HuH-7.5 (cell line): ENCODE data around the gene MAPK6.
"Not testable (repeated sequence)": the region's sequence is repeated elsewhere in the genome, so short reads cannot be mapped to it uniquely, and the experiment has no call there.

Experiments
- DNase-seq: peaks from one replicate; pipeline ENCODE4 v3.0.0; 2011; ENCODE audit warnings: low spot score

MAPK6 gene

DNA sequence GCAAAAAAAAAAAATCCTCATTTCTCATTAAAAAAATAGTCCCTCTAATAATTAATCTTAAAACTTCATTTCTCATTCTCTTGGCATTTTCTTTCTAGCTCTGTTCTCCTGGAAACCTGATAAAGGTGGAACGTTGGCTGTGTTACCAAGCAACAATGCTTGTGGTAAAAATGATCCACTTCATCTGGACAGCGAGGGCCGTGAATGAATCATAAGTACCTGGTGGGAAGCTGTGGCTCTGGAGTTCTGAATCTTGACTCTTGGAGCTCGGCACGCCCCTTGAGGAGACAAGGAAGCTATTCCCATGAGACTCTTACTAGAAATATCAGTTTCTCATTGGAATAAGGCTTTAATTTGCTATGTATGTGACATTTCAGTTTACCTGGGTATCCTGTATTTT lies 61.0 kb downstream of the MAPK6 start:
- no peak for DNase-seq

DNA sequence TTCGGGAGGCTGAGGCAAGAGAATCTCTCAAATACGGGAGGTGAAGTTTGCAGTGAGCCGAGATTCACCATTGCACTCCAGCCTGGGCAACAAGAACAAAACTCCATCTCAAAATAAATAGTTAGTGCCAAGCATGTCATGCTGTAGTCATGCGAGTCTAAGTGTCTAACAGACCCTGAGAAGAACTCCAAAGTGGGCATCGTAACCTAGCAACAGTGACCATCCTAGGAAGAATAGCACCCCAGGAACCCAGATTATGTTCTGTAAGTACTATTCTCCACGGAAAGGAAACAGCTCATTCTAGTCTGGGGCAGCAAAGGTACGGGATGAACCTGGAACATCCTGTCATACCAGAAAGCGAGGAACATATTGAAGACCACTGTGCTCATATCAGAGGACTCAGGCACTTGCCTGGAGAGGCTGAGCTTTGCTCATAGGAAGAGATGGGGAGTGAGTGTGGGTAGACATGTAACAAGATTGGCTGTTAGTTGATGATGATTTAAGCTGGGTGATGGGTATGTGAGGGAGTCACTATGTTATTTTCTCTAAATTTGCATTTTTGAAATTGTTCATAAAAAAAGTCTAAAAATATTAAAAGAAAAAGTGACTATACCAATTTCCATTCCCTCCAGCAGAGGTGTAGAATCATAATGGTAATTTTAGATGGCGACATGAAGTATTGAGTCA lies 61.8 kb downstream of the MAPK6 start:
- DNase-seq: no peak

DNA sequence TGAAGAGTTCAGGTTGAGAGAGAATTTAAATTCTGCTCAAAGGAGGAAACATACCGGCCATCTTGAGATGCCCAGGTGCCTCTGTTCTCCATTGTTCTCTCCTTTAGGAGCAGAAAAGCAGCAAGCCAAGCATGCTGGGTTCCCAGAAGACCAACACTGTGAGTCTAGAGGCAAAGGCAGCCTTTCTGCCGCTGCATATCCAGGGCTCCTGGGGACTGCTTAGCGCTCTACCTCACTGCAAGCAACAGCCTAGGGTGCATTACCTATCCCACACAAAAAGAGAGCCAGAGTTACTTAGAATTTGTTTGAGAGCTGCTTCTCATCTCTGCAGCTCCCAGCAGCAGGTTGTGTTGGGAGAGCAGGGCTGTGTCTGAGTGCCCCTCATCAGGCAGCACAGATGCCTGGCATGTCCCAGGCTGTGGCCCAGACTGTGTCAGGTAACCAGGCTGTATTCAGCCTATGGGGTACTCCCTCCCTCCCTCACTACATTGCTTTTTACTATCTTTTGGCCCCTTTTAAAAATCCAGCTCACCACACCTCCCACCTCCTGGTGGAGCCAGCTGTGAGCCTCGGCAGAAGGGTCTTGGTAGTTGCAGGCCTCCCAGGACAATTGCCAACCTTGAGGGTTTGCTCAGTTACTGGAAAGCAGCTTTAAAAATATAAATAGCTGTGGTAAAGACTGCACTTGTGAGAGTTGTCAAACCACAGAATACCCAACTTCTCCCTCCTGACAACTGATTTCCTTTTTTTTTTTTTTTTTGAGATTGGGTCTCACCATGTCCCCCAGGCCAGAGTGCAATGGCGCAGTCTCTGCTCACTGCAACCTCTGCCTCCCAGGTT lies 63.4 kb downstream of the MAPK6 start:
- DNase-seq: no peak

DNA sequence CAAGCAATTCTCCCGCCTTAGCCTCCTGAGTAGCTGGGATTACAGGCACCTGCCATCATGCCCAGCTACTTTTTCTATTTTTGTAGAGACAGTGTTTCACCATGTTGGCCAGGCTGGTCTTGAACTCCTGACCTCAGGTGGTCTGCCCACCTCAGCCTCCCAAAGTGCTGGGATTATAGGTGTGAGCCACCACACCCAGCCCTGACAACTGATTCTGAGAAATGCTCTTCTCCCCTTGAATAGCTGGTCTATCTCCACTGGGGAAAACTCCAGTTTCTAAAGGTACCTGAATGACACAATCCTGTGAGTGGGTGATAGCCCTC lies 64.0 kb downstream of the MAPK6 start:
- DNase-seq: not testable (repeated sequence)

DNA sequence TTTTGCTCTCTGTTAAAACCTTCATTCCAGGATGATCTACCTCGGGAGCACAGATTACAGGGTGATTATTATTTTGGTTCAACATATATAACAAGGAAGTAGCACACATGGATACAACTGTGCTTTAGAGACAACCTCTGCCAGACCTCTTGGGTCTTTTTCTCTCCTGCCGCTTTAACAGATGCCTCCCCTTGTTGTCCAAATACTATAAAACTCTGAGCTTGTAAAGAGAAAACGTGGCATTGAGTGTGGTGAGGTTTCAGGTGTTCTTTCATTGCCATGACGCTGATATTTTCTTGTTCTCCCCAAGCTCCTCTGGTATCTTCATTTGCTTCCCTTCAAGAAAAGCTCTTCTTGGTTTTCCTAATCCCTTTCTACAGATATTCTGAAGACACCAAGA lies 64.6 kb downstream of the MAPK6 start:
- no peak for DNase-seq

DNA sequence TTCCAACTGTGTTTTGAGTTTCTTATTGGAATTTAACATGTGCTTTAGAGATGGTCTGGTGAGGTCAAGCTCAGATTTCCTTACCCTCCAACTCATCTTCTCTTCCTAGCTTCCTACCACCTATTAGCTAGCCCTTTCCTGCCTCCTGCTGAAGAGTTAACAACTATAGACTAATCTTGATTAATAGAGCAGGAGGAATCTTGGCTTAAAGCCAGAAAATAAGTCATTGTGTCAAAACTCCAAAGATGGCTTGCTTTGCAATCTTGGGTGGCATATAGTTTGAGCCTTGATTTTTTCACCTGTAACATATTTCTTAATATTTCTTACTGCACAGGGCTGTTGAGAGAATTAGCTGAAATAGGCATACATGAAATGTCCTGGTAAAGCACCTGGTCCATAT lies 66.3 kb downstream of the MAPK6 start:
- no peak for DNase-seq

DNA sequence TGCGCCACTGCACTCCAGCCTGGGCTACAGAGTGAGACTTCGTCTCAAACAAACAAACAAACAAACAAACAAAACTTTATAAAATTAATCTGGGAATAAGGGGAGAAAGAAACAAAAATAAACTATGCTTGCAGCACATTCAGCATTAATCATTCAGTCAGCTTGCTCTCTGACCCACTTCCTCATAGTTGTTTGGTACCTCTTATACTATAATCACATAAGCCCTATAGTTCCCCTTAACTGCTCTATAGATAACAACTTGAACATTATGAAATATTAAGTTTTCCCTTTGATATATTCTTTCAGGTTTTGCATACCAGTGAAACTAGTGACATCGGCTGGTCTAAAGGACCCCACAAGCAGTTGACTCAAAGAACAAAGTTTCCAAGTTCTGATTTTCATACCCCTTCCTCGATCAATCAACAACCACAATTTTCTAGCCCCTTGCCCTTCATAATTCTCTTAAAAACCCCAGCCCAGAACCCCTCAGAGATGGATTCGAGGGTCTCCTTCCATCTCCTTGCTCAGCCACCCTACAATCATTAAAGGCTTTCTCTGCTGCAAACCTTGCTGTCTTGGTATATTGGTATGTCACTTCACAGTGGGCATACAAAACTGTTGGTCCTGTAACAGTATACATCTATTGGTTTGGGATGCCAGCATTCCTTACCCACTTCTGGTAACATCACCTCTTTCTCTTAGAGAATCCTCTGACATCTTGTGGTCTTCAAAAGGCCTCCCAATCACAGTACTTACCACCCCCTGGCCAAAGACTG lies 67.2 kb downstream of the MAPK6 start:
- DNase-seq: no peak

DNA sequence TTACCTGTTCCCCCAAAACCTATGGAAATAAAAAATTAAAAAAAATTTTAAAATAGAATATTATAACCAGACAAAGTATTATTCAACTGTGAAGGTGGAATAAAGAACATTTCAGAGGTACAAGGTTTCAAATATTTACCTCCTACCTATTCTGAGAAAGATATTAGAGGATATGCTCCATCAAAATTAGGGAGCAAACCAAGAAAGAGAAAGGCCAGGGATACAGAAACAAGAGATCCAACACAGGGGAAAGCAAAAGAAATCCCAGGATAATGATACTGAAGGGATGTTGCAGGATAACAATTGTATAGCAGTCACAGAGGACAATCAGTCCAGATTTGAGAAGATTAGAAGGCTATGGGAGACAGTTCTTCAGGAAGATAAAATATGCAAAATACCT lies 71.2 kb downstream of the MAPK6 start:
- no peak for DNase-seq

DNA sequence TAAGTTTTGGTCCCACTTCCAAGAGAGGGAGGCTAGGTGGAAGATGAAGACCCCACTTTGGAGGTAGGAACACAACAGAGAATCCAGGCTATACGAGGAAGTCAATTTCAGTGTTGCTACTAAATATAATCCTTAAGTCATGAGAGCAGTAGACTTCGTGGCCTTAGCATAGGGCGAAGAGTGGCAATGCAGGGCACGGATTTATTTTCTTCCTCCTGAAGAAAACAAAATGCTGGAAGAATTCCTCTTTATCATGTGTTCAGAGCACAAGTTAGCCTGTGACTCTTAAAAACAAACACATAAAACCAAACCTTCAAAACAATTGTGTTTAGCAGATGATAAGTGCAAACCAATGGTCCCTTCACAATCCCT lies 74.1 kb downstream of the MAPK6 start:
- DNase-seq: no peak

DNA sequence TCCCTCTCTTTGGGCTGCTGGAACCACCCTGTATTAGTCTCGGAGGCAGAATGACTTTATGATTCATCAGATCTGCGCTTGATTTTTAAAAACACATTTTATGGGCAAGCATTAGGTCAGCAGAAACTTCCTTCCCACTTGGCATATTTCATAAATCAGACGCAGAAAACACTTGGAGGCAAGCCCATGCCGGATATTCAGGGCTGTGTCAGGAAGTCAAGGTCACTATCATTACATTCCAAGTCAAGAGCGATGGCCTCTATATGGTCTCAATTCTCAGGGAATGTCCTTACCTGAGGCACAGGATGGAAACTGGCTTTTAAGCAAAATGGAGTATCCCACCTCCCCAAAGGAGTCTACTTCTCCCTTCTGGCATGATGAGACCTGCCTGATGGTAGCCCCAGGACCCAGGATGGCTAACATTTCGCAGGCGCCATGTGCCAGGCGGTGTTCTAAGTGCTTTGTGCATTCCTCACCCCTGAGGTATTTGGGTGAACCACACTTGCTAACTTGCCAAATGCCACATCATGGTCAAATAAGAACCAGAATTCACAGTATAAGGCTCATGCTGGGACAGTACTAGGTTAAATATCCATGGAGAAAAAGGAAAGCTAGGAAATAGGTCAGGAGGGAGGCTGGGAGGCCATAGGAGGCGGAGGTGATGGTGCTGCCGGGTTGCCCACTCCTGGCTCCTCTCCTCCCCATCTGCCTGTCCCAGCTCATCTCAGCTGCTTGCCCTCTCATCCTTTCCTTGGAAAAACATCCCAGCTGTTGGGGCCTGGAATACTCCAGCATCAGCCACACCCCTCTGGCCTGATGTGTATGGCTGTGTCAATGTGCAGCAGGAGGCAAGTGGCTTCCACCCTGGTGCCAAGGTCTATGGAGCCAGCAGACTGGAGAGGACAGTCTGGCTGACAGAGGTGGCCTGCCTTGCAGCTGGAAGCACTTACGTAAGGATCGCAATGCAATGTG lies 74.8 kb downstream of the MAPK6 start:
- DNase-seq: no peak

DNA sequence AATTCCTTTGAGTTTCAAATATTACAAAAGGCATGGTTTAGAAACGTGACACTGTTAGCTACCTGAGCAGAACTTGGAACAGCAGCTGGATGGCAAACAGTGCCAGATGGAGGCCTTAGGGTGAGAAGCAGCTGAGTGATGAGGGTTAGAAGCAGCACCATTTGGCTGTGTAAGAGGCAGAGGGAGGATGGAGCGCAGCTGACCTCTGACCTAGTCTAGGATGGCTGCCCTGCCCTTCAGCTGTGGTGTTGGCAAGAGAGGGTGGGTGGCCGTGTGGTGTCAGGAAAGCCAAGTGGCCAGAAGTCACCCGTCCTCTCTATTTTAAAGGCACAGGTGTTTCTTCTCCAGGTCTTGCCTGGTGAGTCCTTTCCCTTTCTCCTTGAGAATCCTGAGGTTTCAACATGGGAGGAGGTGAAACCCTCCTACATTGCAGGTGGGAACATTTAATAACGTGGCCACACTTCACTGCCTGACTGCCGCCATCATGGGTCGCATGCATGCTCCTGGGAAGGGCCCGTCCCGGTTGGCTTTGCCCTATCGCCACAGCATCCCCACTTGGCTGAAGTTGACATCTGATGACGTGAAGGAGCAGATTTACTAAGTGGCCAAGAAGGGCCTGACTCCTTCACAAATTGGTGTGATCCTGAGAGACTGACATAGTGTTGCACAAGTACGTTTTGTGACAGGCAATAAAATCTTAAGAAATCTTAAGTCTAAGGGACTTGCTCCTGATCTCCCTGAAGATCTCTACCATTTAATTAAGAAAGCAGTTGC lies 76.0 kb downstream of the MAPK6 start:
- no peak for DNase-seq

DNA sequence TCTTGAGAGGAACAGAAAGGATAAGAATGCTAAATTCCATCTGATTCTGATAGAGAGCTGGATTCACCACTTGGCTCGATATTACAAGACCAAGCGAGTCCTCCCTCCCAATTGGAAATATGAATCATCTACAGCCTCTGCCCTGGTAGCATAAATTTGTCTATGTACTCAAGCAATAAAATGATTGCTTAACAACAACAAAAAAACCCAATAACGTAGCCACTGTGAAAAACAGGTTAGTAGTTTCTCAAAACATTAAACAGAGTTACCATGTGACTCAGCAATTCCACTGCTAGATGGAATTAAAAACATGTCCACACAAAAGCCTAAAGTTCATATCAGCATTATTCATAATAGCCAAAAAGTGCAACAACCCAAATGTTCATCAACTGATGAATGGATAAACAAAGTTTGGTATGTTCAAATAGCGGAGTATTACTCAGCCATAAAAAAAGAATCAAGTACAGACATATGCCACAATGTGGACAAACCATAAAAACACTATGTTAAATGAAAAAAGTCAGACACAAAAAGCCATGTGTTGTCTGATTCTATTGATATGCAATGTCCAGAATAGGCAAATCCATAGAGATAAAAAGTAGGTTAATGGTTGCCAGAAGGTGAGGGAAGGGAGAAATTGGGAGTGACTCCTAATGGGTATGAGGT lies 76.7 kb downstream of the MAPK6 start:
- DNase-seq: no peak

DNA sequence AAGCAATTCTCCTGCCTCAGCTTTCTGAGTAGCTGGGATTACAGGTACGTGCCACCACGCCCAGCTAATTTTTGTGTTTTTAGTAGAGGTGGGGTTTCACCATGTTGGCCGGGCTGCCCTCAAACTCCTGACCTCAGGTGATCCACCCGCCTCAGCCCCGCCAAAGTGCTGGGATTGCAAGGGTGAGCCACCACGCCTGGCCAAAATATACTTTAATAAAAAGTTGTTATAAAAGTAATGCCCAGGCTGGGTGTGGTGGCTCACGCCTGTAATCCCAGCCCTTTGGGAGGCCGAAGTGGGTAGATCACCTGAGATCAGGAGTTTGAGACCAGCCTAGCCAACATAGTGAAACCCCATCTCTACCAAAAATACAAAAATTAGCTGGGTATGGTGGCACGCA lies 77.5 kb downstream of the MAPK6 start:
- not testable (repeated sequence) for DNase-seq

DNA sequence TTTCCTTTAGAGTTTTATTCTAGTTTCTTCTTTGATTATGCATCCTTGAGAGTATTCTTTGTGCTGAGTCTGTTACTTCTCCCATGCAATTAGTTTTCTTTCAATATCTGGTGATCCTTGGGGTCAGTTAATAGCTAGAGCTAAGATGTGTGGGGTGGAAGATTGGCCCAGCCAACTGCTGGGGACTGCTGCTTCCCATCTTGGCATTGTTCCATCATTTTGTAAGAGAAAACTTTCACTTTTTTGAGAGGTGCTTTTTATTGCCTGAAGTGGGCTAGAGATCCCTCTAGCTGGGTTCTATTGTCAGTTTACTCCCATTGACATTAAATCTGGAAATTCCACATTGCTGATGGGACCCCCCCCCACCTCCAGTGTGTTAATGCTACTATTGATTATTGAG lies 78.2 kb downstream of the MAPK6 start:
- no peak for DNase-seq

DNA sequence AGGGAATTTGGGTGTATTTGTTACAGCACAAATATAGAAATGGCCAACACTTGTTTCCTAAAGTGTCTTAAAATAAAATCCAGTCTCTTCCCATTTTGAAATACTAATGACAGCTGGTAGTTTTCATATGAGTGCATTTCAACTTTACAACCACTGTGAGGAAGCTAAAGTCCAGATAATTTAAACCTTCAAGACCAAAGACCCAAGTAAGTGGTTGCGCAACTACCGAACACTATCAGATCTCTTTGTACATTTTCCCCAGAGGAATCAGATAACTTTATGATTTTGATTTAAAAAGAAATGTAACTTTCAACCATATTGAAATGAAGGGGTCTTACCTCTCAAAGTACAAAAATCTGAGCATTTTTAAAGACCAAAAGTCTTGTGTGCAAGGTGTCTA lies 79.3 kb downstream of the MAPK6 start:
- DNase-seq: no peak

DNA sequence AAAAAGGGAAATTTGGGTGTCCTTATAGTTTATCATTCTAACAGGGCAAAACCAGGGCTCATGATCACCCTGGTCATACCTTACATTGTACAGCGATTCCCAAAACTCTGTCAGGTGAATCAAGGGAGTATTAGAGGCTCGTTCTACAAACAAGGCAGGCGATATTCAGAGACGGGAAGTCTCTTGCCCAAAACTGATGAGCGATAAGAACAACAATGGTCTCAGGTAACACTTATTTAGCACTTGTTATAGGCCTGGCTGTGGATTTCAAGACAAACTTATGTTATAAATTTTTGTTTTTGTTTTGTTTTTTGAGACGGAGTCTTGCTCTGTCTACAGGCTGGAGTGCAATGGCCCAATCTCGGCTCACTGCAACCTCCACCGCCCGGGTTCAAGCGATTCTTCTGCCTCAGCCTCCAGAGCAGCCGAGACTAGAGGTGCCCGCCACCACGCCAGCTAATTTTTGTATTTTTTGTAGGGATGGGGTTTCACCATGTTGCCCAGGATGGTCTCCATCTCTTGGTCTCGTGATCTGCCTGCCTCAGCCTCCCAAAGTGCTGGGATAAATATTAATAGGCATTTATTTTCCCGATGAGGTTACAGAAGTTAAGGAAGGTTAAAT lies 80.7 kb downstream of the MAPK6 start:
- DNase-seq: no peak

DNA sequence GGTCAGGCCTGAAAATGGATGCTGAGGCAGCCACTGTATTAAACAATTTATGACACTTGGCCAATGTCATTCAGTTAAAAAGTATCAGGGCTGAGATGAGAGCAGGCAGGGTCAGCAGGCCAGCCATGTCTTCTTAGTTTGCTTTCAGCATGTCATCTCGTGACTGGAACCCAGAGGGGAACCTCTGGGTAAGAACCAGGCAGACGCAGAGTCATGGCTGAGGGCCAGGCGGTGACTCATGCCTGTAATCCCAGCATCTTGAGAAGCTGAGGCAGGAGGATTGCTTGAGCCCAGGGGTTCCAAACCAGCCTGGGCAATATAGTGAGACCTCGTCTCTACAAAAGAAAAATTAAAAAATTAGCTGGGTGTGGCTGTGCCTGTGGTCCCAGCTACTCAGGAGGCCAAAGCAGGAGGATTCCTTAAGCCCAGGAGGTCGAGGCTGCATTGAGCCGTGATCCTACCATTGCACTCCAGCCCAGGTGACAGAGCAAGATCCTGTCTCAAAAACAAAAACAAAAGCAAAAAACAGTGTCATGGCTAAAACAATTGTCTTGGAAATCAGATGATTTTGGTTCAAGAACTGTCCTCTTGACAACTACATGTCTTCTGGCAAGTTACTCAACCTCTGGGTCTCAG lies 81.9 kb downstream of the MAPK6 start:
- DNase-seq: no peak

DNA sequence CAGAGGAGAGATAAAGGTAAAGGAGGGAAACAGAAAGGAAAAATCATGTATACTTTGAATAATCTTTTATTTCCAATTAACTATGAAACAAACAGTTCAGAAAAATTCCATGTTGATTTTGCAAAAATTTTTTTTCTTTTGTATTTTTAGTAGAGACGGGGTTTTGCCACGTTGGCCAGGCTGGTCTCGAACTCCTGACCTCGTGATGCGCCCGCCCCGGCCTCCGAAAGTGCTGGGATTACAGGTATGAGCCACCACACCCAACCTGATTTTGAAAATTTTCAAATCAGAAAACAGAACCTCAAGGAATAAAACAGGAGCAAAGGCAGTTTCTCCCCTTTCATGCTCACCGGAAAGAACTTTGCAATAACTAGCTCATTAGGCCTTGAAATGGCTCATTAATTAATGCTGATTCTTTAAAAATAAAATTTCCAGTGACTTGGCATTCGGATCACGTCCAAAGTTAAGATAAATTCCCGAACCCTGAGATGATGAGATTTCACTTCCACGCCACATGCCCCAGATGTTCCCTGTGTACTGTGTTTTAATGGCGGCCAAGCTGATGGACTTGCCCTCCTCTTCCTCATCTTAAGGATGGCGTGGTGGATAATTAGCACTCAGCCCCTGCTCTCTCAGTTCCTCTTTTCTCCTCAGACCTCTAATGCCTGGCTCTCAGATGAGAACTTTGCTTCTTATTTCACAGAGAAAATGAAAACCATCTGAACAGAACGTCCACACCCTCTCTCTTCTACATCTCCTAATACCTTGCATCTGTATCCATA lies 82.7 kb downstream of the MAPK6 start:
- DNase-seq: no peak

DNA sequence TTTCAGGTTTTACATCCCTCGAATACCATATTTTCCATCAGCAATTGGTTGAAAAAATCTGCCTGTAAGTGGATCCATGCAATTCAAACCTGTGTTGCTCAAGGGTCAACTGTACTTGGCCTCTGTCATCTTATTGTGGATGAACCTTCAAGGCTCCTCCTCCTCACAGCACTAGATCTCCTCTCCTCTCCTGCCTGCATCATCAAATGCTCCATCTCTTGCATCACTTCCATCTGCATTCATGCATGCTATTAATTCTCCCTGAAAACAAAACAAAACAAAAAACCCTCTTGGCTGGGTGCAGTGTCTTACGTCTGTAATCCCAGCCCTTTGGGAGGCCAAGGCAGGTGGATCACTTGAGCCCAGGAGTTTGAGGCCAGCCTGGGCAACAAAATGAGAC lies 83.4 kb downstream of the MAPK6 start:
- DNase-seq: no peak
